ENCODE data around the gene TTC17. TPM values are rescaled to one million over a fixed set of nuclear protein-coding genes. Genes with fewer than 3 reads are reported as not detected.

The TTC17 gene
- 24.9 to 32.4 TPM (median 27.9 TPM) in 5 replicates for total RNA-seq (2022; extraction: Qiagen RNA extraction)

GRCh38 chr11:43358801-43359421 is at the start of gene TTC17:
Gene TTC17, plus strand, starts transcription at chr11:43358920. Its CDS starts 35 bp downstream, at chr11:43358955.

GRCh38 chr11:43311791-43312607 is 46.7 kb upstream of the TTC17 start, which contains the start of gene API5:
Gene API5, plus strand, starts transcription at chr11:43311996. Its CDS starts 132 bp downstream, at chr11:43312128.

Other genes starting within 250 kb of the TTC17 start
- 59.8 to 86.0 TPM (median 67.5 TPM) in 5 replicates for gene API5, start 46.9 kb upstream of the TTC17 start, total RNA-seq (2022; extraction: Qiagen RNA extraction)